Stimulated activated naive CD4-positive, alpha-beta T cell (primary cell): Measurements from ENCODE around the gene DHRSX.

Experiments used
- DNase-seq, 6 experiments: peaks; one replicate each; lab custom pipeline; 2025; lab: John Stamatoyannopoulos, UW

Gene DHRSX

GRCh38 chrX:2452799-2453198 is 48.0 kb downstream of the DHRSX start:
- no peak for DNase-seq

- no peak for DNase-seq
Observed at GRCh38 chrX:2452317-2452784, 48.4 kb downstream of the DHRSX start.

- DNase-seq, result no peak
Observed at GRCh38 chrX:2451501-2452316, 49.1 kb downstream of the DHRSX start.

GRCh38 chrX:2450681-2451080 is 50.1 kb downstream of the DHRSX start:
- DNase-seq, result no peak

GRCh38 chrX:2449135-2449886 is 51.5 kb downstream of the DHRSX start:
- DNase-seq, result no peak

GRCh38 chrX:2447484-2447883 is 53.3 kb downstream of the DHRSX start:
- no peak for DNase-seq

GRCh38 chrX:2446815-2447214 is 54.0 kb downstream of the DHRSX start:
- DNase-seq, result no peak

- DNase-seq, result no peak
Observed at GRCh38 chrX:2445662-2446623, 54.8 kb downstream of the DHRSX start.

GRCh38 chrX:2442694-2443093 is 58.1 kb downstream of the DHRSX start:
- DNase-seq, result no peak

- DNase-seq, result no peak
Observed at GRCh38 chrX:2441466-2441865, 59.3 kb downstream of the DHRSX start.

- no peak for DNase-seq
Observed at GRCh38 chrX:2439613-2440012, 61.2 kb downstream of the DHRSX start.

GRCh38 chrX:2435465-2435864 is 65.3 kb downstream of the DHRSX start:
- DNase-seq, result no peak

GRCh38 chrX:2434270-2435163 is 66.3 kb downstream of the DHRSX start:
- no peak for DNase-seq

GRCh38 chrX:2432298-2432863 is 68.4 kb downstream of the DHRSX start:
- no peak for DNase-seq

- no peak for DNase-seq
Observed at GRCh38 chrX:2430265-2430825, 70.4 kb downstream of the DHRSX start.

GRCh38 chrX:2427737-2428136 is 73.0 kb downstream of the DHRSX start:
- DNase-seq, result no peak

GRCh38 chrX:2427147-2427546 is 73.6 kb downstream of the DHRSX start:
- DNase-seq, result no peak

GRCh38 chrX:2426289-2426882 is 74.4 kb downstream of the DHRSX start:
- no peak for DNase-seq

GRCh38 chrX:2425286-2426071 is 75.3 kb downstream of the DHRSX start:
- no peak for DNase-seq
